ENCODE data around the gene SUSD4. TPM values are rescaled to one million over a fixed set of nuclear protein-coding genes. Genes with fewer than 3 reads are reported as not detected.

Gene SUSD4
- total RNA-seq, 1 donor from 2014 or later, result 0.17 TPM

GRCh38 chr1:223209992-223210787 is 153.8 kb downstream of the SUSD4 start:
- no peak for DNase-seq

- DNase-seq, result no peak
Observed at GRCh38 chr1:223209293-223209898, 154.6 kb downstream of the SUSD4 start.

DNA sequence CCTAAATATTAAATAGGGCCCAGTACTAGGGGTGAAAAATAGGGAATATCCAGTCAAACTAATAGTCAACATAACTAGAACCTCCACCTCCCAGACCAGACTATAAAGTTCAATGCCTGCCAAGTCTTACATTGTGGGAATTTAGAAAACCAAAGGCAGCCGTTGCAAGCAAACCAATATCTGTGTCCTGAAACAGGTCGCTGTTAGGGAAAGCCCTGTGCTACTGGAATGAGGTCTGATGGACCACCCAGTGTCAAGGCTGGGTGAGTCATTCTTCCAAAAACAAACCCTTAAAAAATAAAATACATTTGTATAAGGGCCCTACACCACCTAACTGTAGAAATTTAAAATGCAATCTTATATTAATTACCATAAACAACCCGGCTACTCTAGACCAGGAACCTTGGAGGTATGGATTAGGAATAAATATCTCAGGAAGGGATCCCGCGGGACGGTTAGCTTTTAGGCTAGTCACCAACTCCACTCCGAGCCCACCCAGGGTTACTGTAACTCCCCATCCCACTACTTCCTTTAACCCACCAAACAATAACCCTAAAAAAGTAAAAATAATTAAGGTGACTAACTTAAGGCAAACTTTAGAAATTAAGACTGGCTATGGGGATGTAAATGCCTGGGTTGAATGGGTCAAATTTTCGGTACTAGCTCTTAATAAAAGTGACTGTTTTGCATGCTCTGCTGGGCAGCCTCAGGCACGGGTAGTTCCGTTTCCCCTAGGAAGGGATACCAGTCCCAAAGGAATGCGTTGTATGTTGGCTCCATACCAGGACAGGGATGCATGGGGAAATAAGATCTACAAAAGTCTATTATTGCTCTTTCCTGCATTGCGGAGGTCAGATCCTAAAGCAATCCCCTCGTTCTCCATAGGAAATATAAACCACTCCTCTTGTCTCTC is 155.6 kb downstream of the SUSD4 start:
- no peak for DNase-seq

- no peak for DNase-seq
Observed at GRCh38 chr1:223207293-223208066, 156.5 kb downstream of the SUSD4 start.

GRCh38 chr1:223204424-223204823 is 159.6 kb downstream of the SUSD4 start:
- DNase-seq, result no peak

- no peak for DNase-seq
Observed at GRCh38 chr1:223203694-223204093, 160.3 kb downstream of the SUSD4 start.

DNA sequence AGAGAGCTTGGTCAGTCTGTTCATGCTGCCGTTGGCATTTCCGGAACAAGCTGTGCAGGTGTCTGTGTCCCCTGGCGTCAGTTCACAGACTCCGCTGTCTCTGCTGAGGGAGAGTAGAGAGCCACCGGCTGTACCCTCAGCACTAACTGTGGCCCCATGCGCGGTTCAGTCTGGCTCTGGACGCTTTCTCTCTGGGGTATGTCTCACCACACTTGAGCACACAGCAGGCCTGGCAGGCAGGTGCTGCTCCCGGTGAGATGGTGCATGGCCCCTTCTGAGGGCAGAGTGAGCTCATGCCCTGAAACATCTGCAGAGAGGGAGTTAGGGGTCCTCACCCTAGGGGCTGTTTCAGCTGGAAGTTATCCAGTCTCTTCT is 161.0 kb downstream of the SUSD4 start:
- no peak for DNase-seq

GRCh38 chr1:223202376-223203033 is 161.5 kb downstream of the SUSD4 start:
- no peak for DNase-seq

GRCh38 chr1:223201967-223202366 is 162.0 kb downstream of the SUSD4 start:
- DNase-seq, result no peak

GRCh38 chr1:223200903-223201302 is 163.1 kb downstream of the SUSD4 start:
- DNase-seq, result no peak

GRCh38 chr1:223199094-223199647 is 164.8 kb downstream of the SUSD4 start:
- DNase-seq, result no peak

DNA sequence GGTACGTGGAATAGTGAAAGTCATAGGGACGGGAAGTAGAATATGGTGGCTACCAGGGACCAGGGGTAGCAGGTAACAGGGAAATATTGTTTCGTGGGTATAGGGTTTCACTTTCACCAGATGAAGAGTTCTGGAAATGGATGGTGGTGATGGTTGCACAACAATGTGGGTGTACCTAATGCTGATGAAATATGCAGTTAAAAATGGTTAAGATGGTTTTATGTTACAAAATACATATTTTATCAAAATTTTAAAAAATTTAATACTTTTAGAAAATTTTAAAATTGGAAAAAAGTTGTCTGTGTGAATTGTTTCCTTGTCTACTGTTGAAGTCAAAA is 165.4 kb downstream of the SUSD4 start:
- no peak for DNase-seq

- DNase-seq, result no peak
Observed at GRCh38 chr1:223197923-223198627, 165.9 kb downstream of the SUSD4 start.

- DNase-seq, result no peak
Observed at GRCh38 chr1:223189903-223190724, 173.9 kb downstream of the SUSD4 start.

- no peak for DNase-seq
Observed at GRCh38 chr1:223189525-223189902, 174.5 kb downstream of the SUSD4 start.

DNA sequence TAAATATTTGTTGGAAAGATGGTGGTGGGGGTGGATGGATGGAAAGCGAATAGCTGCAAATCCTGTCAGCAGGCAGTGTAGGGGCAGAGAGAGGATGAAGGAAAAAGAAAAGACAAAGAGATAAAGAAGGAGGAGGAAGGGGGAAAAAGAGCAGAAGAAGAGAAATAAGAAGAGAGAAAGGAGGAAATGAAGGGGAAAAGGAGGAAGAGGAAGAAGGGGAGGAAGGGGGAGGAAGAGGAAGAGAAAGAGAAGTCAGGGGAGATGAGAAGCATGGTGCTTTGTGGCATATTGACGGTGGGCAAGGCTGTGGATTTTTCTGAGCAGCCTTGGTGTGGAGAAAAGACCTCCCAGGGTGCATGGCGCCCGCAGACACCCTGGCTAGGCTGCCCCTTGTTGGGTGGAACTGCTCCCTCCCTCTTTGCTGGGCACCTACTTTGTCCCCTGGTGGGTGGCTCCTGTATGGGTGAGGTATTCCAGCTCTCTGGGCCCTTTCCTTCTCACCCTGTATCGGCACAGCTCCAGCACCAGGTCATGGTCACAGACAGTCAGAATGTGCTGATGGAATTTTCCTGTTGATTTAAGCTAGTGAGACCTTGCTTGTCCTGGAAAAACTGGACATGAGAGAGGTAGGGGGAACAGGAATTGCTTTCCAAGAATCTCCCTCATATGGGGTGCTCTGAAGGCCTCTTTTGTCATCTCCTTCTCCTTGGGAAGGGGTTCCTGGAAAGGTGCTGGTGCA is 175.2 kb downstream of the SUSD4 start:
- no peak for DNase-seq

DNA sequence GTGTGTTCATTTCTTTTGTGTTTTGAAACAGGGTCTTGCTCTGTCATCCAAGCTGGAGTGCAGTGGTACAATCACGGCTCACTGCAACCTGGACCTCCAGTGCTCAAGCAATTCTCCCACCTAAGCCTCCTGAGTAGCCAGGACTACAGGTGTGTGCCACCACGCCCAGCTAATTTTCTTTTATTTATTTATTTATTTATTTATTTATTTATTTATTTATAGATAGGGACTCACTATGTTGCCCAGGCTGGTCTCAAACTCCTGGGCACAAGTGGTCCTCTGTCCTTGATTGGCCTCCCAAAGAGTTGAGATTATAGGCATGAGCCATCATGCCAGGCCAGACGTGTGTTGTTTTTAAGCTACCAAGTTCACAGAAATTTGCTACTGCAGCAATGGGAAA is 177.2 kb downstream of the SUSD4 start:
- no peak for DNase-seq

DNA sequence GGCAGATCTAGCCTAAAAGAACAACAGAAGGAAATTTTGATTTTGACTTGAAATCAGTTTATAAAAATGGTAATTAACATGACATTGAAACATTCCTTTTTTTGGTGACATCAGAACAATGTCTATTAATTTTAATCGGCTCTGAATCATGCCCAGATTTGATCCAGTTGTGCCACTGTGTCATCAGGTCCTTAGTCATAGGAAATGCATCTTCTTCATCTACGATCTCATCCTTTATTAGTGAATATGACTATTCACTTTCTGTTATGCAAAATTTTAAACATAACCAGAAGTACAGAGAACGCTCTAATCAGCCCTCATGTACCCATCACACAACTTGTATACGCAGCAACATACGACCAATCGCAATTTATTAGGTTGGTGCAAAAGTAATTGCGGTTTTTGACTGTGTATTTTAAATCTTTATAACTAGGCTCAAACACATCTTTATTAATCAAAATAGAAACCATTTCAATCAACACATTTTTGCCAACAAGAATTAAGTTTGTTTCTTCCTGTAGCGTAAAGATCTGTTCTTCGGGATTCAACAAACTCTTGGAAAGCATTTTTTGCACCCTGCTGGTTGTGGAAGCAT is 180.6 kb downstream of the SUSD4 start:
- no peak for DNase-seq

GRCh38 chr1:223180731-223181321 is 183.2 kb downstream of the SUSD4 start:
- no peak for DNase-seq

All from dermis blood vessel endothelial cell (primary cell).